Measurements from ENCODE around the gene TGFA.

The TGFA gene

GRCh38 chr2:70490381-70490780 is 63.2 kb downstream of the TGFA start:
- H3K79me2 ChIP-seq (ENCODE audit: insufficient read depth, low read length), result no peaks in the 10 kb centered on the region
- no peaks in the 10 kb centered on the region for H3K9me2 ChIP-seq (replicated peaks; ENCODE audit: low read depth, low read length)
- no peak overlapping the region for H3K4me3 ChIP-seq (ENCODE audit: low read length, poor library complexity, severe bottlenecking)
- no peaks in the 10 kb centered on the region for H3K27me3 ChIP-seq (ENCODE audit: insufficient read depth, low read length, poor library complexity, severe bottlenecking)
- H2AFZ ChIP-seq (ENCODE audit: low read length), result no peak overlapping the region
- no peaks in the 10 kb centered on the region for H3K4me1 ChIP-seq (ENCODE audit: insufficient read depth, low read length, poor library complexity, severe bottlenecking)
- H3K4me2 ChIP-seq (ENCODE audit: low read depth, low read length, poor library complexity, severe bottlenecking), result no peak overlapping the region
- H4K20me1 ChIP-seq (ENCODE audit: insufficient read depth, low read length, poor library complexity, severe bottlenecking), result no peaks in the 10 kb centered on the region
- H3K9ac ChIP-seq (ENCODE audit: low read depth, low read length, poor library complexity, severe bottlenecking), result no peak overlapping the region
- TF ChIP-seq, protein P1, sequence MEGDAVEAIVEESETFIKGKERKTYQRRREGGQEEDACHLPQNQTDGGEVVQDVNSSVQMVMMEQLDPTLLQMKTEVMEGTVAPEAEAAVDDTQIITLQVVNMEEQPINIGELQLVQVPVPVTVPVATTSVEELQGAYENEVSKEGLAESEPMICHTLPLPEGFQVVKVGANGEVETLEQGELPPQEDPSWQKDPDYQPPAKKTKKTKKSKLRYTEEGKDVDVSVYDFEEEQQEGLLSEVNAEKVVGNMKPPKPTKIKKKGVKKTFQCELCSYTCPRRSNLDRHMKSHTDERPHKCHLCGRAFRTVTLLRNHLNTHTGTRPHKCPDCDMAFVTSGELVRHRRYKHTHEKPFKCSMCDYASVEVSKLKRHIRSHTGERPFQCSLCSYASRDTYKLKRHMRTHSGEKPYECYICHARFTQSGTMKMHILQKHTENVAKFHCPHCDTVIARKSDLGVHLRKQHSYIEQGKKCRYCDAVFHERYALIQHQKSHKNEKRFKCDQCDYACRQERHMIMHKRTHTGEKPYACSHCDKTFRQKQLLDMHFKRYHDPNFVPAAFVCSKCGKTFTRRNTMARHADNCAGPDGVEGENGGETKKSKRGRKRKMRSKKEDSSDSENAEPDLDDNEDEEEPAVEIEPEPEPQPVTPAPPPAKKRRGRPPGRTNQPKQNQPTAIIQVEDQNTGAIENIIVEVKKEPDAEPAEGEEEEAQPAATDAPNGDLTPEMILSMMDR (conservative IDR thresholded peaks at IDR 0.05; ENCODE audit: low read length), result no peak
- no peaks in the 10 kb centered on the region for H3K9me3 ChIP-seq (ENCODE audit: insufficient read depth, low read depth, low read length)
- H3F3A ChIP-seq (ENCODE audit: low read depth), result no peaks in the 10 kb centered on the region
- no peaks in the 10 kb centered on the region for H3K36me3 ChIP-seq (ENCODE audit: insufficient read depth, low read length)

- H3K79me2 ChIP-seq (ENCODE audit: insufficient read depth, low read length), result no peaks in the 10 kb centered on the region
Observed at GRCh38 chr2:70489165-70489564, 64.5 kb downstream of the TGFA start.

GRCh38 chr2:70484086-70484485 is 69.5 kb downstream of the TGFA start:
- TF ChIP-seq, protein P1 (conservative IDR thresholded peaks at IDR 0.05; ENCODE audit: low read length), result no peak
- TF ChIP-seq EZH2phosphoT487 (IDR thresholded peaks at IDR 0.05; ENCODE audit: borderline replicate concordance), result no peak
- H4K20me1 ChIP-seq (ENCODE audit: insufficient read depth, low read length, poor library complexity, severe bottlenecking), result no peaks in the 10 kb centered on the region
- no peaks in the 10 kb centered on the region for H3K79me2 ChIP-seq (ENCODE audit: insufficient read depth, low read length)
- H3K36me3 ChIP-seq (ENCODE audit: insufficient read depth, low read length), result no peaks in the 10 kb centered on the region
- no peak overlapping the region for H3K4me2 ChIP-seq (ENCODE audit: low read depth, low read length, poor library complexity, severe bottlenecking)
- no peaks in the 10 kb centered on the region for H3K9me2 ChIP-seq (replicated peaks; ENCODE audit: low read depth, low read length)
- H3K9ac ChIP-seq (ENCODE audit: low read depth, low read length, poor library complexity, severe bottlenecking), result no peak overlapping the region
- peaks cover 7% of the 10 kb centered on the region for H3K4me1 ChIP-seq (ENCODE audit: insufficient read depth, low read length, poor library complexity, severe bottlenecking)
- peaks cover 6% of the 10 kb centered on the region; the same call in 1 of the 2 replicates for H3K9me3 ChIP-seq (ENCODE audit: insufficient read depth, low read depth, low read length)
- H3F3A ChIP-seq (ENCODE audit: low read depth), result no peaks in the 10 kb centered on the region
- no peak overlapping the region for H3K4me3 ChIP-seq (ENCODE audit: low read length, poor library complexity, severe bottlenecking)
- H3K27me3 ChIP-seq (ENCODE audit: insufficient read depth, low read length, poor library complexity, severe bottlenecking), result no peaks in the 10 kb centered on the region
- H2AFZ ChIP-seq (ENCODE audit: low read length), result no peak overlapping the region

More at GRCh38 chr2:70489165-70489564, 64.5 kb downstream of the TGFA start:
- Histone ChIP-seq H4K20me1 (ENCODE audit: insufficient read depth, low read length, poor library complexity, severe bottlenecking) (no peaks in the 10 kb centered on the region), H3K9me3 (ENCODE audit: insufficient read depth, low read depth, low read length) (no peaks in the 10 kb centered on the region), H3K36me3 (ENCODE audit: insufficient read depth, low read length) (no peaks in the 10 kb centered on the region), H3K4me2 (ENCODE audit: low read depth, low read length, poor library complexity, severe bottlenecking) (no peak overlapping the region), H3F3A (ENCODE audit: low read depth) (no peaks in the 10 kb centered on the region), H3K9ac (ENCODE audit: low read depth, low read length, poor library complexity, severe bottlenecking) (no peak overlapping the region), H3K4me3 (ENCODE audit: low read length, poor library complexity, severe bottlenecking) (no peak overlapping the region), H3K9me2 (replicated peaks; ENCODE audit: low read depth, low read length) (no peaks in the 10 kb centered on the region), H3K27me3 (ENCODE audit: insufficient read depth, low read length, poor library complexity, severe bottlenecking) (no peaks in the 10 kb centered on the region), H3K4me1 (ENCODE audit: insufficient read depth, low read length, poor library complexity, severe bottlenecking) (no peaks in the 10 kb centered on the region), H2AFZ (ENCODE audit: low read length) (no peak overlapping the region)
- TF ChIP-seq EZH2phosphoT487 (IDR thresholded peaks at IDR 0.05; ENCODE audit: borderline replicate concordance), result no peak
- TF ChIP-seq, protein P1 (conservative IDR thresholded peaks at IDR 0.05; ENCODE audit: low read length), result no peak
